Measurements from ENCODE around the gene SPDYE3.
A peak's percentile ranks its signal among the peaks of the same experiment; 100 is the strongest.
"Not testable (repeated sequence)": the region's sequence is repeated elsewhere in the genome, so short reads cannot be mapped to it uniquely, and the experiment has no call there.

The SPDYE3 gene, protein sequence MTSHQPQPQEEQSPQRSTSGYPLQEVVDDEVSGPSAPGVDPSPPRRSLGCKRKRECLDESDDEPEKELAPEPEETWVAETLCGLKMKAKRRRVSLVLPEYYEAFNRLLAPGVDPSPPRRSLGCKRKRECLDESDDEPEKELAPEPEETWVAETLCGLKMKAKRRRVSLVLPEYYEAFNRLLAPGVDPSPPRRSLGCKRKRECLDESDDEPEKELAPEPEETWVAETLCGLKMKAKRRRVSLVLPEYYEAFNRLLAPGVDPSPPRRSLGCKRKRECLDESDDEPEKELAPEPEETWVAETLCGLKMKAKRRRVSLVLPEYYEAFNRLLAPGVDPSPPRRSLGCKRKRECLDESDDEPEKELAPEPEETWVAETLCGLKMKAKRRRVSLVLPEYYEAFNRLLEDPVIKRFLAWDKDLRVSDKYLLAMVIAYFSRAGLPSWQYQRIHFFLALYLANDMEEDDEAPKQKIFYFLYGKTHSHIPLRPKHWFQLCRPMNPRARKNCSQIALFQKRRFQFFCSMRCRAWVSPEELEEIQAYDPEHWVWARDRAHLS

DNA sequence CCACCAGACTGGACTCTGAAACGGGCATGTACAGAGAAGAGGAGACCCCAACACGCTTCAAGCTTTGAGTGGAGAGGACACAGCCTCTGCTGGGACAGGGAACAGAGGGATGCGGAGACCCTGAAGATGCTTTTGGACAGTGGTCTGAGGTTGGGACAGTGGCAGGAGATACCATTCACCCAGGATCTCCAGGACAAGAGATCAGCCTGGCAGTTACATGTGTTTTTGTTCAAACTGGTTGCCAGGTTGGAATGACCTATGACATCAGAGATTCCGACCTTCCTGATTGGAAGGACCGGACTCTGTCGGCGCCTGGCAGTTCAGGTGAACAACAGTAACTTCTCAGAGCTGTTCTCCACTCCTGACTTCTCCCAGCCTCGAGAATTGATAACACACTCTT lies at the start of gene SPDYE3:
SPDYE3 (plus strand) TSS at position 301 of the 400 bp plus-strand sequence. CDS start 184 bp downstream, outside the sequence.
- not testable (repeated sequence) for DNase-seq

DNA sequence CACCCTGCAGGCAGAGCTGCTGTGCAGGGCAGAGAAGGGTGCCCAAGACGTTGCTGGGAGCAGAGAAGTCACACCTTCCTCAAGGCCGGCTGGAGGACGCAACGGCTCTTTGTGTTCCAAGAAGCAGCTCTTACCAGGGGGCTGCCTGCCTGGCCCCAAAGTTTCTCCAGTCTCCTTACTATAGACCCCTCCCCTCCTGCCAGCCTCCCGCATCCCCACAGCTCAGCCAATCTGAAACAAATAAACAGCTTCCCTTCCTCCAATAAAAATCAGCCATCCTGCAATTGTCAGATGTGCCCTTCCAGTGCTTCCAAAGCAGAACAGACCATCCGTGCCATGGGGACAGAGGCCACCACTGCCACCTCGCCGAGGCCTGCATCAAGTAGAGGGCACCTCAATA lies 47.5 kb upstream of the SPDYE3 start:
- not testable (repeated sequence) for DNase-seq

DNA sequence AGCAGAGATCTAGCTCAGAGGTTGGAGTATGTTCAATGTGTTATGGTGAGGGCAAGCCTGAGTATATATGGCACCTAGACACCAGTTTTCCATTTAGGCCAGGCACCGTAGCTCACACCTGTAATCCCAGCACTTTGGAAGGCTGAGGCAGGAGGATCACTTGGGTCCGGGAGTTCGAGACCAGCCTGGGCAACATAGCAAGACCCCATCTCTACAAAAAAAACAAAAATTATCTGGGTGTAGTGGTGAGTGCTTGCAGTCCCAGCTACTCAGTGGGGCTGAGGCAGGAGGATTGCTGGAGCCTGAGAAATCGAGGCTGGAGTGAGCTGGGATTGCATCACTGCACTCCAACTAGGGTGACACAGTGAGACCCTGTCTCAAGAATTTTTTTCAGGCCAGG lies 44.6 kb upstream of the SPDYE3 start:
- DNase-seq = not testable (repeated sequence)

DNA sequence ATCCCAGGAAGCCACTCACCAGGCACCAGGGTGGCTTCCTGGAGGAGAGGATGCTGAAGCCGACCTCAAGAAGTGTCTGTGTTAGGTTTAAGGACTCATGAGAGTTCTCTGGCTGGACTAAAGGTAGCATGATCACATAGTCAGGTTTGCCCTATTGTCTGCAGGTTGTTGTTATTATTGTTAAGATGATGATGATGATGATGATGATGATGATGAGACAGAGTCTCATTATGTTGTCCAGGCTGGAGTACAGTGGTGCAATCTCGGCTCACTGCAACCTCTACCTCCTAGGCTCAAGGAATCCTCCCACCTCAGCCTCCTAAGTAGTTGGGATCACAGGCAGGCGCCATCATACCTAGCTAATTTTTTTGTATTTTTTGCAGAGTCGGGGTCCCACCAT lies 43.3 kb upstream of the SPDYE3 start:
- DNase-seq = not testable (repeated sequence)

DNA sequence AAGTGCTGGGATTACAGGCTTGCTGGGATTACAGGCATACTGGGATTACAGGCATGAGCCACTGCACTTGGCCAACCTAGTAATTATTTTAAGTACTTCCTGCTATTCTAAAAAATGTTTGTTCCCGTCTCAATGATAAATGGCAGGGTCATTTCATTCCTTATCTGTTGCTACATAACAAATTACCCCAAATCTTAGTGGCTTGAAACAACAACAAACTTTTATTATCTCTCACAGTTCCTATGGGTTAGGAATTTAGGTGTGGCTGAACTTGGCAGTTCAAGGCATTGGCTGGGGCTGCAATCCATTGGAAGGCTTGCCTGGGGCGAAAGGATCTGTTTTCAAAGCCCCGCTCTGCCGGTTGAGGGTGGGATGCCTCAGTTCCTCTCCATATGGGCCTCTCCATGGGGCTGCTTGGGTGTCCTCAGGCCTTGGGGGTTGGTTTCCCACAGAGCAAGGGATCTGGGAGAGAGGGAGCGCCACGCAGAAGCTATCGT lies 42.8 kb upstream of the SPDYE3 start:
- not testable (repeated sequence) for DNase-seq

DNA sequence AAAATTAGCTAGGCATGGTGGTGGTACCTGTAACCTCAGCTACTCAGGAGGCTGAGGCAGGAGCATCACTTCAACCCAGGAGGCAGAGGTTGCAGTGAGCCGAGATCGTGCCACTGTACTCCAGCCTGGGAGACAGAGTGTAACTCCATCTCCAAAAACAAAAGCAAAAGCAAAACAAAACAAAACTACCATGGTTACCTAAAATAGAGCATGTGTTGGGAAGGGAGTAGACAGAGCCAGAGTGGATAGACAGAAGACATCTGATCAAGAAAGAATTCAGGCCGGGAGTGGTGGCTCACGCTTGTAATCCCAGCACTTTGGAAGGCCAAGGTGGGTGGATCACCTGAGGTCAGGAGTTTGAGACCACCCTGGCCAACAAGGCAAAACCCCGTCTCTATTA lies 41.7 kb upstream of the SPDYE3 start:
- DNase-seq = not testable (repeated sequence)

DNA sequence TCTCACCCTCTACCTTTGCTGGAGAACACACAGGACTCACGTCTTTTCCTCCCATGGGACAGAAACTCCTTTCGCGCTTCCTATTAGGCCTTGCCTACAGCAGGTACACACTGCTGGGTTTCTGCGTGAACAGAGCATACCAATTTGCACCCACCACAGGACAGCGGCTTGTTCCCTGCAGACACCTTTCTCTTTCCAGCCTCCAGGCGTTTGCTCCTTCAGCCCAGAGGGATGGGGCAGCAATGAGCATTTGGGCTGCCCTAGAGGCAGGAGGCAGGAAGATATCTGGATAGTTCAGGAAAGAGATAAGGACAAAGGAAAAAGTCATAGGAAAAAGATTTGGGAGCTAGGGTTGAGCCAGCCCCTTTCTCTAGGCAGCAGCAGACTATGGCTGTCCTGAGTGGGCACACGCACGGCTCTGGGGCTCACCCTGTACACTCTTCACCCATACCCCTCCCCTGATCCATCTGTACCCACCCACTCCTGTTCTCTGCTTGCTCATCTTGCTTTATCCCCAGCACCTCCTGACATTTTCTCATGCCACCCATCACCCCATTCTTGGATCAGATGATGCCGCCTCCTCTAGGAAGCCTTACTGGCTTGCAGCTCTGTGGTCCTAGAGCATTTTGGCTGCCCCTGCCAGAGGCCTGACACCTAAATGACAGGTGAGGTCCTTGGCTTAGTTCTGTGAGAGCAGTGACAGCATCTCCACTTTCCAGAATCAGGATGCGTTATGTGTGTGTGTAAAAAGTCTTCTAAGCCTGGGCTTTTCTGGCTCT lies 40.7 kb upstream of the SPDYE3 start:
- no peak for DNase-seq

DNA sequence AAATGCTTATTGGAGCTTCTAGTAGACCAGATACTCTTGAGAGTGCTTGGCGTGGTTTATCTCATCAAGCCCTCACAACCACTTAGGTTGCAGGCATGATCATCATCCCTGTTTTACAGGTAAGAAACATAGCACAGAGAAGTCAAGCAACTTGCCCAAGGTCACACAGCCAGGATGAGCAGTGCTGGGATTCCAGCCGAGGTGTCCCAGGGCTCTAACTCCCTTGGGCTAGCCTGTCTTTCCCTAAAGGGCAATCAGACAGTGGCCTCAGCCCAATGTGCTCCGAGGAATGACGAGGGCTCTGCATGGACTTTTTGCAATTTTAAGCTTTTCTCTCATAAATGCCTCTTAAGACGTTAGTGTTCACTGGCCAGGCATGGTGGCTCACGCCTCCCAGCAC lies 39.9 kb upstream of the SPDYE3 start:
- no peak for DNase-seq

DNA sequence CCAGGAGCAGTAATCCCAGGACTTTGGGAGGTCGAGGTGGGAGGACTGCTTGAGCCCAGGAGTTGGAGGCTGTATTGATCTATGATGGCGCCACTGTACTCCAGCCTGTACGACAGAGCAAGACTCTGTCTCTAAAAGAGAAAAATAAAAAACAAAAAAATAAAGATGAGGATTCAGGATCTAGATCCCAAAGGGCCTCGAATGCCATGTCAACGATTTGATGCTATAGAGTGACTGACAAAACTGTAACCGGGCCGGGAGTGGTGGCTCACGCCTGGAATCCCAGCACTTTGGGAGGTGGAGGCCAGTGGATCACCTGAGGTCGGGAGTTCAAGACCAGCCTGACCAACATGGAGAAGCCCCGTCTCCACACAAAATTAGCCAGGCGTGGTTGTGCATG lies 38.6 kb upstream of the SPDYE3 start:
- DNase-seq = not testable (repeated sequence)

DNA sequence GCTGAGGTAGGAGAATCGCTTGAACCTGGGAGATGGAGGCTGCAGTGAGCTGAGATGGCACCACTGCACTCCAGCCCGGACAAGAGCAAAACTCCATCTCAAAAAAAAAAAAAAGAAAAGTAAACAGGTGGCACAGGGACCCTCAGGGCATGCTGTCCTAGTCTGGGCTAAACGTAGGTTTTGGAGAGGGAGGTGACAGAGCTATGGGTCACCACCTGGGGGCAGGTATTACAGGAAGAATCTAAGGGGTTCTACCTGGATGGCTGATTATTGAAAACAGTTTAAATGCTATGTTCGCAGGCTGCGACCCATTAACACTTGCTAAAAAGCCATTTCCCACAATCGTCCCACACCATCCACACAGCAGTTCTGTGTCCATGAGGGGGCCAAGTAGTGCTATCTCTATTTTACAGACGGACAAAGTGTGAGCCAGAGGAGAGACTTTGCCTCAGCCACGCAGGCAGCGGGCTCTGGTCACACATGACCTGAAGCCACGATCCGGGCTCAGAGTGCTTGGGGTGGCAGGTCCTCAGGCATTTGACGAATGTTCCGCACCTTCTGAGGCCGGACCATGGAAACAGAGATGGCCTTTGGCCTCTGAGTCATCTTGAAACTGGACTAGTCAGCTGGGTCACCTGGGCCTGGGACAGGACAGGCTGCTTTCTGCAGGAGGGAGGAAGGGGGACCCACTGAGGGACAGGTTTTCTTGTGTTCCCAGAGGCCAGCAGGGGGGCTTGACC lies 38.0 kb upstream of the SPDYE3 start:
- not testable (repeated sequence) for DNase-seq

DNA sequence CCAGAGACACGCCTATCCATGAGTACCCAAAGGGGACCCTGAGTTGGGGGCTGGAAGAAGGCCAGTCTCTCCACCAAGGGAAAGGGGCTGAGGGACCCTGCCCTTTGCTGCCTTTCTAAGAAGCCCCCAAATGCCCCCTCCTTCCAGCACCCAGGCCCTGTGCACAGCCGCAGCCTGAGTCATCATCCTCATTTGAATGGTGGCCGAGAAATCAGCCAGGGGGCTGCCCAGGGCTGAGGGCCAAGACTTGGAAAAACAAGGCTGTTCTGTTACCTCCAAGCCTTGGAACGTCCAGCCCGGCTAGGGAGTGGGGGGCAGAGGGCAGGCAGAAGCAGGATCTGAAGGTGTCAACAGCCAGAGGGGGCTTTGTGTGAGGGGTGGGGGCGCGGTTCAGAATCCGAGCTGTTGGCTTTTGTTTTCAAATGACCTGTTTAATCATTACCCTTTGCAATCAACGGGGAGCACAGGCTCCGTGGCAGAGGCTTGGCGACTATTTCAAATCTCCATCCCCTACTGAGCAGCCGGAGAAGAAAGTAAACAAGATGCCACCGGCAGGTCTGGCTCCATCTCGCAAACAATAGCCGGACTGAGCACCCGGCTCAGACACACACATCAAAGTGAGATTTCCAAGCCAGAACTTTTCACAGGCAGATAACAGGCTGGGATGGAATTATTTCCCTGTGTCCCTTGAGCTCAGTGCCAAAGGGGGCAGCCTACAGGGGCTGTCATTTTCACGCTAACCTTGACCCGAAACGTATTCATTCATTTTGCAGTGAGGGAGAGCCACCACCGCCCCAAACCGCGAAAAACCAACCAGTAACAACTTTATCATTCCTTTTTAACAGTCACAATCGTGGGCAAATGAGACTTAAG lies 37.2 kb upstream of the SPDYE3 start:
- DNase-seq = not testable (repeated sequence)

DNA sequence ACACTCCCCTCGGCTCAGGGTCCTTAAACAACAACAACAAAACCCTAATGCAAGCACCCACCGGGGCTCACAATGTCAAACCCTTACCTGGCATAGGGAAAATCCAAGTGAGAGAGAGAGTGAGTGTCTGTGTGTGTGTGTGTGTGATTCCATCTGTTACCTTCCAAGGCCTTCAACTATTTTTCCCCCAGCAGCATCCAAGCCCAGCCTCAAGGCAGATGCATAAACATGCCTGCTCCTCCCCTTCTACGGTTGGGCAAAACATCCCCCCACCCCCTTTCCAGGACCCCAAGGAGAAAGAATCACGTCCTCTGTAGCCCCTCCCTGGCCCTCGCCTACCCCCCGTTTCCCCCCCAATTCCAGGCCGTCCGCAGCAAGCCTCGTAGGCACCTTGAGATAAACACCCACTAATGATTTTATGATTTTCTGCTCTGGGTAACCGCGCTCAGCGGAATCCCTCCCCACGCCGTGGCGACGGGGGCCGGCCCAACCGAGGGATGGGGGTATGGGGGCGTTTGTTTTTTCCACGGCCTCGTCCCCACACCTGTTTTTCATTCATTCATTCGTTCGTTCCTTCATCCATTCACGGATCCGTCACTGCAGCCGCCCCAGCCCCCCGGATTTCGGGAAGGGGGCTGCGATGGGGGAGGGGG lies 36.4 kb upstream of the SPDYE3 start:
- not testable (repeated sequence) for DNase-seq

DNA sequence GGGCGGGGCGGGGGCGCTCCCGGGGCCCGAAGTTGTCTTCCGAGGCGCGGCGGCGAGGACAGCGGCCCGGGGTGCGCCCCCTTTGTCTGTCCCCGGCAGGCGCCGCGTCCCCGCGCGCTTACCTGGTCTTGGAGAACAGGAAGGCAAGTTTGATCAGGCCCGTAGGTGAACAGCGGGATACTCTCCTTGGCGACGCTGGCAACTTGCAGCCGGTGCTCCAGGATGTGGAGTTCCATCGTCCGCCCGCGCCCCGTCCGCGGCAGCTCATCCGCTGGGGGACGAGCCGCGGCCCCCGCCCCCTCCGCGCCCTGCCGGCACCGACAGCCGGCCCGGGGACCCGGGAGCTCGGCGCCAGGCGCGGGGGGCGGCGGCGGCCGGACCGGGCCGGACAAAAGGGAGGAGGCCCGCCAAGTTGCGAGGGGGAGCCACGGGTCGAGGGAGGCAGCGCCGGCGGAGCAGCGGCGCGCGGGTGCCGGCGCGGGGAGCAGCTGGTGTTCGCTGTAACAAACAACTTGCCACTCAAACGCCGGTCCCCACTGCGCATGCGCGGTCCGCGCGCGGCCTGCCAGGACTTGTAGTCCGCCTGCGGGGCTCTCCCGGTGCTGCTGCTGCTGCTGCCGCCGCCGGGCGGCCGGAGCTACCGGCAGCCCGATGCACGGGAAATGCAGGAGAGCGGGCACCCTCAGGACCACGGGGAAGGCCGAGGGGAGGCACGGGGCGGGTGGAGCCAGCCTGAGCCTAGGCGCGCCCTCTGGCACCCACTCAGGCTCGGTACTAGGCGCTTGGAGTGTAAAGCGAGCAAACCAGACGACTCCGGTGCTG lies 35.6 kb upstream of the SPDYE3 start:
- peak; percentile 96 to 98 (median 97) for DNase-seq

DNA sequence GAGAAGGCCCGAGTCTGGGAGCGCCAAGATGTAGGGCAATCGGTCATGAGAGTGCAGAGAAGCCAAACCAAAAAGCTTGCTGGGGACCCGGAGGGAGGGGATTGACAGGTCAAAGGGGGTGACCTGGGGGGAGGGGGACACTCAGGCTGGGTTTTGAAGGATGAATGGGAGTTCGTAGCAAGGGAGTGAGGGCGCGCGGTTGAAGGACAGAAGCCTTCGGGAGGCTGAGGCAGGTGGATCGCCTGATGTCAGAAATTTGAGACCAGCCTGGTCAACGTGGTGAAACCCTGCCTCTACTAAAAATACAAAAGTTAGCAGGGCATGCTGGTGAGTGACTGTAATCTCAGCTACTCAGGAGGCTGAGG lies 35.0 kb upstream of the SPDYE3 start:
- not testable (repeated sequence) for DNase-seq

DNA sequence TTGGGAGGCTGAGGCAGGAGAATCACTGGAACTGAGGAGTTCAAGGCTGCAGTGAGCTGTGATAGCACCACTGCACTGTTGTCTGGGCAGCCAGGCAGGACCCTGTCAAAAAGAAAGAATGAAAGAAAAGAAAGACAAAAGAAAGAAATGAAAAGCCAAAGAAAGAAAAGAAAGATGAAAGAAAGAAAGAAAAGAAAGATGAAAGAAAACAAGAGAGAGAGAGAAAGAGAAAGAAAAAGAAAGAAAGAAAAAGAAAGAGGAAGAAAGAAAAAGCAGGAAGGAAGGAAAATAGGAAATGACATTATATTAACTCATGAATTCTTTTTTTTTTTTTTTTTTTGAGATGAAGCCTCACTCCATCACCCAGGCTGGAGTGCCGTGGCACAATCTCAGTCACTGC lies 32.4 kb upstream of the SPDYE3 start:
- DNase-seq = no peak

DNA sequence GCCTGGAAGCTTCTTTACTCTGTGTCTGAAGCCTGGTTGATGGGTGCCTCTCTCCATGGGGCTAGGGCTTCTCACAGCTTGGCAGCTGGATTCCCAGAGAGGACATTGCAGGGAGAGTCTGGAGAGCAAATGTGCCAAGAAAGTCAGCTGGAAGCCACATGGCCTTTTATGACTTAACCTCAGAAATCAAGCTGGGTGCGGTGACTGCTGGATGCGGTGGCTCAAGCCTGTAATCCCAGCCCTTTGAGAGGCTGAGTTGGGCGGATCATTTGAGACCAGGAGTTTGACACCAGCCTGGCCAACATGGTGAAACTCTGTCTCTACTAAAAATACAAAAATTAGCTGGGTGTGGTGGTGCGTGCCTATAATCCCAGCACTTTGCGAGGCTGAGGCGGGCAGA lies 31.4 kb upstream of the SPDYE3 start:
- DNase-seq = not testable (repeated sequence)

DNA sequence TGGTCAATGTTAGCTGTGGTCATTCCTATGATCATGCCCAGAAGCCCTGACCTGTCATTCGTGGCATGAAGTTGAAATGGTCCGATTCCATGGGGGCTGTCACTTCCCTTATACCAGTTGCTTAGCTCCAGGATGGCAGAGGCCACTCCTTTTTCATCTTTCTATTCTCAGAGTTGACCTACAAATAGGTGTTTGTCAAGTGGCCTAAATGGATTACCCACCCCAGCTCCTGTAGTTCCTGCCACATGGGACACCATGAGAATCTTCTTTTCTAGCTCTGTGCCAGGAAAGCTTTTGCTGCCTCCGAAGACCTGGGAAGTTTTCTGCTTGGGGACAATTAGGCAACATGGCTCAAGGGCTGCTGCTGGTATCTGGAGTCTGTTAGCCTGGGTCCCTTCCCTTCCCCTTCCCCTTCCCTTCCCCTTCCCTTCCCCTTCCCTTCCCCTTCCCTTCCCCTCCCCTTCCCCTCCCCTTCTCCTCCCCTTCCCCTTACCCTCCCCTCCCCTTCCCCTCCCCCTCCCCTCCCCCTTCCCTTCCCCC lies 25.4 kb upstream of the SPDYE3 start:
- DNase-seq = not testable (repeated sequence)

DNA sequence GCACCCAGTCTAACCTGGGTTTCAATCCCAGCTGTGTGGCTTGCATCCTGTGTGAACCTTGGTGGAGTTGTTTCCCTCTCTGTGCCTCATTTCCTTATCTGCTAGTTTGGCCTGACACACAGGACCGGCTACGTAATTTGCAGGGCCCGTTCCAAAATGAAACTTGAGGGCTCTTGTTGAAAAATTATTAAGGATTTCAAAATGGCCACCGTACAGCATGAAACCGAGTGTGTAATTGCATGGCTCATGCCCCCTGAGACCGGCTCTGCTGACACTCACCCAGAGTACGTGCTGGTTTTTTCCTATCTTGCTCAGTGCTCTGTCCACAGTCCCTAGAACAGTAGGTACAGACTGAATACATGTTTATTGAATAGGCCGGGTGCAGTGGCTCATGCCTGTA lies 24.4 kb upstream of the SPDYE3 start:
- not testable (repeated sequence) for DNase-seq

DNA sequence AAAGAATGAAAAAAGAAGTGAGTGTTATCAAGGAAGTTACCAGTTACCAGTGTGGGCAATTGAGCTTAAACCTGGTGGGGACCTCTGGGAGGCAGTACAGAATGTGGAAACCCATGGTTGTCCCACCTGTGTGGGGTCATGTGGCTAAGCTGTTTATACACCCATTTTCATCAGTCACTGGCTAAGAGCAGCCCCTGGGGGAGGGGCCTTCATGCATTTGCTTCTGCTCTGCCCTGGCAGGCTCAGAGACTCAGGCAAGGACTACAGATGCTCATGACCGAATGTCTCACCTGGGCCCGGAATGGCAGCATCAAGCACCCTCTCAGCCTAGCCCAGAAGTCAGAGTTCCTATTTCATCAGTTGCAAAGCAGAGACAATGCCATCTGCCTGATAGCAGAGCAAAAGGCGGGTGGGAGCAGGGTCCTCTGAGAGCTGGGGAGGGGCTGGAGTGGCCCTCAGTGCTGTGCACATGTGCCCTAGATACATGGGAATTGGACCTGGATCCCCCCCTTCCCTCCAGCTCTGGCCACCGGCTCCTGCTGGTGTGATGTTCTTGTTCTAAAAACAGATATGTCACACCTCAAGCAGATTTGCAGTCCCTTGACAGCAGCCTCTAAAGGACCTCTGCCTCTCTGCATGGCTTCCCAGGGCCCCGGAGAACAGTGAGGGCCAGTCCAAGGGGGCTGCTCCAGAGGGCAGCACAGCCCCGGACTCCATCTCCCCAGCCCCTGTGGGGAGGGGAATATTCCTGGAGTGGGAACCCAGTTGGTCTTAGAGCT lies 20.1 kb upstream of the SPDYE3 start:
- DNase-seq = not testable (repeated sequence)

All from activated CD4-positive, CD25-positive, alpha-beta regulatory T cell (primary cell).